Keratinocyte (primary cell): ENCODE results near the gene DTD1. TPM values are rescaled to one million over a fixed set of nuclear protein-coding genes. Genes with fewer than 3 reads are reported as not detected.

ENCODE experiments used
- DNase-seq: peaks from one replicate; pipeline ENCODE4 v3.0.0-alpha.2; 2011; ENCODE audit warnings: low read depth, missing footprints, low spot score
- FAIRE-seq: peaks from 2 replicates; lab custom pipeline; 2011; peaks lifted over from hg19 to GRCh38; lab: Jason Lieb, UNC
- H2AFZ ChIP-seq: 2 replicates; pipeline ENCODE4 v1.6.0; 2012; ENCODE audit warnings: low read length, control low read depth, inconsistent platforms; ENCODE audit not compliant: control insufficient read depth
- H3K27ac ChIP-seq: 2 replicates; pipeline ENCODE4 v1.5.1; 2011; ENCODE audit warnings: low read length; ENCODE audit not compliant: control insufficient read depth, insufficient read depth
- H3K27me3 ChIP-seq: 3 replicates; pipeline ENCODE4 v1.6.0; 2011; ENCODE audit warnings: low read length; ENCODE audit not compliant: control insufficient read depth, insufficient read depth; ENCODE audit errors: extremely low read depth
- H3K36me3 ChIP-seq, 2 experiments: 2 replicates in 1 of 2; 3 replicates in 1 of 2; pipeline ENCODE4 v1.5.1; 2011; ENCODE audit warnings: low read length in 2 of 2, mild to moderate bottlenecking in 1 of 2; ENCODE audit not compliant: control insufficient read depth in 2 of 2, insufficient read depth in 2 of 2; ENCODE audit errors: extremely low read depth in 1 of 2
- H3K4me1 ChIP-seq: 3 replicates; pipeline ENCODE4 v1.5.1; 2011; ENCODE audit warnings: low read length; ENCODE audit not compliant: control insufficient read depth, insufficient read depth; ENCODE audit errors: extremely low read depth
- H3K4me2 ChIP-seq: 3 replicates; pipeline ENCODE4 v1.6.0; 2011; ENCODE audit warnings: low read depth, low read length; ENCODE audit not compliant: control insufficient read depth, insufficient read depth; ENCODE audit errors: extremely low read depth
- H3K4me3 ChIP-seq, 3 experiments: fragments of 200-600 bp in 1 of 3; sonication (generic) in 1 of 3; 2 replicates in 2 of 3; 3 replicates in 1 of 3; pipeline ENCODE4 v1.5.1; 2011 to 2016; ENCODE audit warnings: low read length in 3 of 3, mild to moderate bottlenecking in 3 of 3, control low read depth in 2 of 3, inconsistent platforms in 1 of 3, low read depth in 1 of 3, mixed read lengths in 1 of 3, mixed run types in 1 of 3, moderate library complexity in 1 of 3; ENCODE audit not compliant: control insufficient read depth in 2 of 3, insufficient read depth in 2 of 3; ENCODE audit errors: extremely low read depth in 1 of 3
- H3K79me2 ChIP-seq: 2 replicates; pipeline ENCODE4 v1.6.0; 2012; ENCODE audit warnings: low read length; ENCODE audit not compliant: control insufficient read depth, insufficient read depth
- H3K9ac ChIP-seq: 3 replicates; pipeline ENCODE4 v1.6.0; 2011; ENCODE audit warnings: low read length; ENCODE audit not compliant: control insufficient read depth, insufficient read depth; ENCODE audit errors: extremely low read depth
- H3K9me1 ChIP-seq: 3 replicates; pipeline ENCODE4 v1.6.0; 2011; ENCODE audit warnings: low read length; ENCODE audit not compliant: control insufficient read depth, insufficient read depth; ENCODE audit errors: extremely low read depth
- H3K9me3 ChIP-seq: 2 replicates; pipeline ENCODE4 v1.5.1; 2012; ENCODE audit warnings: low read depth, low read length; ENCODE audit not compliant: control insufficient read depth
- H4K20me1 ChIP-seq: 3 replicates; pipeline ENCODE4 v1.6.0; 2011; ENCODE audit warnings: low read length; ENCODE audit not compliant: control insufficient read depth, insufficient read depth; ENCODE audit errors: extremely low read depth
- CTCF ChIP-seq, 3 experiments: IDR thresholded peaks in 1 of 3; conservative IDR thresholded peaks in 1 of 3; optimal IDR thresholded peaks in 1 of 3; 2 replicates in 2 of 3; 3 replicates in 1 of 3; pipeline versions ENCODE3 to v1.5.1; 2011; ENCODE audit warnings: low read length in 3 of 3, mild to moderate bottlenecking in 3 of 3, moderate library complexity in 2 of 3, control low read depth in 1 of 3, inconsistent platforms in 1 of 3; ENCODE audit not compliant: insufficient read depth in 2 of 3; ENCODE audit errors: extremely low read depth in 1 of 3
- EZH2 ChIP-seq: IDR thresholded peaks from one replicate; pipeline ENCODE4 v1.6.1; 2012; ENCODE audit warnings: inconsistent platforms, mild to moderate bottlenecking, low read length, moderate library complexity
- dilution Hi-C: fragments of 300-500 bp; cut with MboI; formaldehyde crosslinking; loops from one replicate; pipeline ENCODE4 v1.7.0; 2020; ENCODE audit warnings: low sequenced_read_pairs; ENCODE audit not compliant: extremely low pct_ligation_motif_present
- polyA plus RNA-seq, 5 experiments: library from polyadenylated mRNA; depleted of rRNA in 3 of 5; stranded (reverse) in 3 of 5; stranded (forward) in 1 of 5; unstranded in 1 of 5; fragments of >200 nt; gene quantifications; 1 replicate in 1 of 5; 2 replicates in 3 of 5; 3 replicates in 1 of 5; pipeline versions ENCODE4 v1.2.1 to v1.2.3, GENCODE V29; 2011 to 2012; ENCODE audit warnings: missing spikeins in 2 of 5, low read depth in 1 of 5, low replicate concordance in 1 of 5

DTD1 gene
- polyA plus RNA-seq, 1 donor (not counting 4 experiments of a cell fraction or from before 2014, with no cell fraction given), result 68.3 TPM

GRCh38 chr20:18615020-18615650 lies 27.3 kb downstream of the DTD1 start:
- no peak for DNase-seq

GRCh38 chr20:18621004-18621403 lies 33.1 kb downstream of the DTD1 start:
- Histone ChIP-seq H3K27ac (no peak overlapping the region), H3K4me3 (no peak overlapping the region), H3K27me3 (no peaks in the 10 kb centered on the region), H3K9ac (no peak overlapping the region), H2AFZ (no peak overlapping the region), H3K36me3 (peaks cover 3 to 9% of the 10 kb centered on the region in 2 experiments), H3K4me1 (no peaks in the 10 kb centered on the region), H3K79me2 (no peaks in the 10 kb centered on the region), H3K9me3 (no peaks in the 10 kb centered on the region), H4K20me1 (peaks cover 2% of the 10 kb centered on the region), H3K9me1 (no peaks in the 10 kb centered on the region), H3K4me2 (no peak overlapping the region)
- FAIRE-seq (no peak), DNase-seq (no peak)
- TF ChIP-seq EZH2, result no peak
- TF ChIP-seq CTCF (optimal IDR thresholded peaks at IDR 0.05 in 1 of 3, IDR thresholded peaks at IDR 0.05 in 1 of 3, conservative IDR thresholded peaks at IDR 0.05 in 1 of 3; ENCODE audit: extremely low read depth in 1 of 3, insufficient read depth in 2 of 3, low read length in 3 of 3), result no peak
- dilution Hi-C loops, result no loop called here

More at GRCh38 chr20:18615020-18615650, 27.3 kb downstream of the DTD1 start:
- dilution Hi-C loops, result no loop called here
- Histone ChIP-seq H2AFZ (no peak overlapping the region), H3K4me1 (peaks cover 6% of the 10 kb centered on the region), H3K9ac (no peak overlapping the region), H3K36me3 (peaks cover 3 to 6% of the 10 kb centered on the region in 2 experiments), H3K79me2 (no peaks in the 10 kb centered on the region), H3K9me3 (no peaks in the 10 kb centered on the region), H3K4me2 (no peak overlapping the region), H3K9me1 (no peaks in the 10 kb centered on the region), H3K27ac (no peak overlapping the region), H3K4me3 (no peak overlapping the region), H3K27me3 (no peaks in the 10 kb centered on the region), H4K20me1 (no peaks in the 10 kb centered on the region)
- no peak for TF ChIP-seq CTCF (optimal IDR thresholded peaks at IDR 0.05 in 1 of 3, IDR thresholded peaks at IDR 0.05 in 1 of 3, conservative IDR thresholded peaks at IDR 0.05 in 1 of 3; ENCODE audit: extremely low read depth in 1 of 3, insufficient read depth in 2 of 3, low read length in 3 of 3)
- no peak for TF ChIP-seq EZH2
- FAIRE-seq, result no peak
